Measurements from ENCODE around the gene MEIOSIN. TPM values are rescaled to one million over a fixed set of nuclear protein-coding genes. Genes with fewer than 3 reads are reported as not detected.

MEIOSIN gene
- total and polyA plus RNA-seq, 2 of the 4 experiments (the other 2 are of a cell fraction): not detected

GRCh38 chr19:45777395-45777961 is 44.2 kb downstream of the MEIOSIN start:
- no peak overlapping the region for H2AK5ac ChIP-seq (ENCODE audit: low read depth, low read length)
- no peaks in the 10 kb centered on the region for H3K9me3 ChIP-seq (ENCODE audit: control insufficient read depth, insufficient read depth, low read length)
- H3K4me3 ChIP-seq (ENCODE audit: insufficient read depth, low read depth, low read length): no peak overlapping the region
- H3K23ac ChIP-seq (ENCODE audit: low read depth, low read length): no peak overlapping the region
- no peak overlapping the region for H3K4me2 ChIP-seq (ENCODE audit: low read depth, low read length)
- H3K18ac ChIP-seq (ENCODE audit: low read depth, low read length): no peak overlapping the region
- no peak for DNase-seq
- 98% methylated on average over 29 of the region's 34 CpGs; no CpG with 5 or more reads in 1 of the 2 experiments for WGBS, 2 experiments (ENCODE audit: extremely low coverage in 2 of 2, insufficient read length in 1 of 2)
- no peak overlapping the region for H2BK120ac ChIP-seq (ENCODE audit: low read depth, low read length)
- H3K36me3 ChIP-seq (ENCODE audit: control insufficient read depth, insufficient read depth, low read length): peaks cover 36% of the 10 kb centered on the region
- no peak overlapping the region for H2AFZ ChIP-seq (replicated peaks; ENCODE audit: low read length, poor library complexity)
- H3K14ac ChIP-seq (replicated peaks; ENCODE audit: low read depth, low read length): no peak overlapping the region
- intact Hi-C loops (cut with micrococcal nuclease) (no loop called here), dilution Hi-C loops (cut with HindIII; ENCODE audit: low sequenced_read_pairs, unreplicated experiment) (no loop called here), in situ Hi-C loops (cut with MboI; ENCODE audit: low sequenced_read_pairs) (no loop called here)
- no peak overlapping the region for H3K27ac ChIP-seq (ENCODE audit: insufficient read depth, low read length)
- H3K4me1 ChIP-seq (ENCODE audit: control insufficient read depth, insufficient read depth, low read length): peaks cover 16% of the 10 kb centered on the region
- no TSS peak for BruUV-seq (replicated peaks)
- H3K4ac ChIP-seq (ENCODE audit: low read depth, low read length): no peak overlapping the region
- no peak overlapping the region for H2BK20ac ChIP-seq (ENCODE audit: low read depth, low read length)
- ATAC-seq (ENCODE audit: low read depth): no peak
- H3K56ac ChIP-seq (ENCODE audit: extremely low read depth, insufficient read depth, low read length): no peak overlapping the region
- CTCF ChIA-PET: no interaction called here
- TF ChIP-seq CEBPB (IDR thresholded peaks at IDR 0.05; ENCODE audit: low read depth, low read length) (no peak), RFX5 (IDR thresholded peaks at IDR 0.05; ENCODE audit: low read depth, low read length) (no peak), FOS (IDR thresholded peaks at IDR 0.05; ENCODE audit: low read depth, low read length) (no peak), SMC3 (IDR thresholded peaks at IDR 0.05; ENCODE audit: low read depth, low read length) (no peak), POLR2A (IDR thresholded peaks at IDR 0.05; ENCODE audit: low read depth, low read length) (no peak), CTCF (conservative IDR thresholded peaks at IDR 0.05; ENCODE audit: low read depth, low read length) (no peak), MAFK (IDR thresholded peaks at IDR 0.05; ENCODE audit: low read depth, low read length) (no peak), CHD1 (IDR thresholded peaks at IDR 0.05; ENCODE audit: low read depth, low read length) (no peak), RAD21 (IDR thresholded peaks at IDR 0.05; ENCODE audit: low read length) (no peak), RCOR1 (IDR thresholded peaks at IDR 0.05; ENCODE audit: insufficient replicate concordance, low read length) (no peak), USF2 (IDR thresholded peaks at IDR 0.05; ENCODE audit: low read depth, low read length) (no peak), ELK1 (IDR thresholded peaks at IDR 0.05; ENCODE audit: borderline replicate concordance, low read depth, low read length) (no peak), MAZ (IDR thresholded peaks at IDR 0.05; ENCODE audit: borderline replicate concordance, low read depth, low read length) (no peak), NFE2L2 (IDR thresholded peaks at IDR 0.05; ENCODE audit: low read depth, low read length) (no peak), BHLHE40 (IDR thresholded peaks at IDR 0.05; ENCODE audit: low read depth, low read length) (no peak), MXI1 (IDR thresholded peaks at IDR 0.05; ENCODE audit: borderline replicate concordance, low read depth, low read length) (no peak)
- peaks cover 10% of the 10 kb centered on the region for H3K9me1 ChIP-seq (ENCODE audit: insufficient read depth, low read length)
- H2AK9ac ChIP-seq (replicated peaks; ENCODE audit: low read depth, low read length, poor library complexity): no peak overlapping the region
- POLR2A ChIA-PET (ENCODE audit: unreplicated experiment): no interaction called here
- H3K27me3 ChIP-seq (ENCODE audit: control insufficient read depth, insufficient read depth, low read length): no peaks in the 10 kb centered on the region
- H3K79me1 ChIP-seq (ENCODE audit: low read depth in 1 of 2, low read length in 2 of 2): peaks cover 22 to 54% of the 10 kb centered on the region in 2 experiments
- H3K9ac ChIP-seq (ENCODE audit: low read depth, low read length): no peak overlapping the region
- H4K5ac ChIP-seq (ENCODE audit: low read depth, low read length): no peak overlapping the region
- no peak overlapping the region for H4K91ac ChIP-seq (ENCODE audit: insufficient read depth, low read depth, low read length)
- no peak overlapping the region for H2BK15ac ChIP-seq (ENCODE audit: low read depth, low read length)
- no peak overlapping the region for H4K8ac ChIP-seq (ENCODE audit: low read depth in 2 of 2, low read length in 2 of 2)
- peaks cover 29% of the 10 kb centered on the region for H4K20me1 ChIP-seq (ENCODE audit: insufficient read depth, low read length)
- no peak overlapping the region for H2BK5ac ChIP-seq (ENCODE audit: low read depth, low read length, poor library complexity, severe bottlenecking)
